Gastroesophageal sphincter (tissue), 4 donors: ENCODE results near the gene TSPEAR. TPM values are rescaled to one million over a fixed set of nuclear protein-coding genes. Genes with fewer than 3 reads are reported as not detected.

Source experiments
- ATAC-seq: fragments of 150-250 bp; one replicate; pipeline ENCODE4 v1.9.1; 2016; ENCODE audit warnings: mild to moderate bottlenecking, moderate library complexity
- H3K27ac ChIP-seq, 4 donors: fragments of 200-600 bp; sonication (generic) in 3 of 4; 1 replicate in 3 of 4; 2 replicates in 1 of 4; pipeline ENCODE4 v1.5.1; 2016 to 2019
- H3K27me3 ChIP-seq: fragments of 200-600 bp; sonication (generic); one replicate; pipeline ENCODE4 v1.5.1; 2019
- H3K36me3 ChIP-seq, 2 donors: fragments of 200-600 bp; sonication (generic); one replicate each; pipeline ENCODE4 v1.5.1; 2019; ENCODE audit warnings: control low read depth in 1 of 2
- H3K4me1 ChIP-seq, 3 donors: fragments of 200-600 bp; sonication (generic); 1 replicate in 2 of 3; 2 replicates in 1 of 3; pipeline ENCODE4 v1.5.1; 2016 to 2019; ENCODE audit warnings: control low read depth in 2 of 3
- H3K4me3 ChIP-seq, 2 donors: fragments of 200-600 bp; sonication (generic); one replicate each; pipeline ENCODE4 v1.5.1; 2019; ENCODE audit warnings: mild to moderate bottlenecking in 1 of 2, moderate library complexity in 1 of 2
- H3K9me3 ChIP-seq, 3 donors: fragments of 200-600 bp; sonication (generic); one replicate each; pipeline ENCODE4 v1.5.1; 2017 to 2019; ENCODE audit warnings: control low read depth in 2 of 3
- CTCF ChIP-seq, 4 experiments: fragments of 200-600 bp in 2 of 4; fragments of 450-650 bp in 2 of 4; sonication (generic) in 1 of 4; IDR thresholded peaks; one replicate each; pipeline ENCODE4 v1.5.1; 2017 to 2019; ENCODE audit warnings: antibody characterized with exemption in 4 of 4, mild to moderate bottlenecking in 2 of 4, moderate library complexity in 2 of 4
- EP300 ChIP-seq: sonication (generic); formaldehyde crosslinking; IDR thresholded peaks from one replicate; pipeline ENCODE4 v1.6.1; 2017; ENCODE audit warnings: antibody characterized with exemption, mild to moderate bottlenecking
- POLR2A ChIP-seq, 2 donors: fragments of 450-650 bp; IDR thresholded peaks; one replicate each; pipeline ENCODE4 v1.6.1; 2017; ENCODE audit warnings: antibody characterized with exemption in 2 of 2, mild to moderate bottlenecking in 2 of 2, moderate library complexity in 1 of 2
- POLR2AphosphoS5 ChIP-seq: sonication (generic); formaldehyde crosslinking; IDR thresholded peaks from one replicate; pipeline ENCODE4 v1.6.1; 2017; ENCODE audit warnings: antibody characterized with exemption
- WGBS, 2 donors: methylation state at CpG; one replicate each; pipeline ENCODE4 v1.1.5; 2018; ENCODE audit warnings: low coverage in 1 of 2; 5-methylcytosine and 5-hydroxymethylcytosine counted together
- total RNA-seq, 4 donors: library from RNA; depleted of rRNA; stranded (reverse); fragments of >200 nt; gene quantifications; one replicate each; pipeline ENCODE4 v1.1.0, GENCODE V29; 2016

The TSPEAR gene
- total RNA-seq, 4 donors from 2014 or later: not detected

- TF ChIP-seq POLR2A (IDR thresholded peaks at IDR 0.05) (no peak), POLR2AphosphoS5 (no peak), CTCF (IDR thresholded peaks at IDR 0.05) (no peak), EP300 (no peak)
- Histone ChIP-seq H3K27me3 (peaks cover 18% of the 10 kb centered on the region), H3K36me3 (no peaks in the 10 kb centered on the region), H3K27ac (no peak overlapping the region), H3K4me3 (no peak overlapping the region), H3K4me1 (no peaks in the 10 kb centered on the region), H3K9me3 (peaks cover 0 to 40% (median 0%) of the 10 kb centered on the region in 3 donors)
- no peak for ATAC-seq
- WGBS, 2 donors: 82 to 86% methylated on average over 1 of the region's 1 CpG
Observed at GRCh38 chr21:44542716-44543115, 168.7 kb downstream of the TSPEAR start.

- 75 to 80% methylated on average over 5 to 9 of the region's 11 CpGs for WGBS, 2 donors
- no peak for ATAC-seq
- Histone ChIP-seq H3K9me3 (peaks cover 0 to 25% (median 0%) of the 10 kb centered on the region in 3 donors), H3K36me3 (no peaks in the 10 kb centered on the region), H3K27me3 (peaks cover 17% of the 10 kb centered on the region), H3K27ac (no peak overlapping the region), H3K4me1 (no peaks in the 10 kb centered on the region), H3K4me3 (no peak overlapping the region)
- no peak for TF ChIP-seq POLR2AphosphoS5
- no peak for TF ChIP-seq CTCF (IDR thresholded peaks at IDR 0.05)
- no peak for TF ChIP-seq POLR2A (IDR thresholded peaks at IDR 0.05)
- no peak for TF ChIP-seq EP300
Observed at GRCh38 chr21:44540741-44541288, 170.6 kb downstream of the TSPEAR start.

- peaks cover 17% of the 10 kb centered on the region for H3K27me3 ChIP-seq
- TF ChIP-seq CTCF (IDR thresholded peaks at IDR 0.05) (no peak), POLR2A (IDR thresholded peaks at IDR 0.05) (no peak), POLR2AphosphoS5 (no peak), EP300 (no peak)
- ATAC-seq: no peak
- H3K9me3 ChIP-seq: peaks cover 0 to 23% (median 0%) of the 10 kb centered on the region in 3 donors
- H3K4me1 ChIP-seq: no peaks in the 10 kb centered on the region
- 54 to 63% methylated on average over 8 to 18 of the region's 21 CpGs for WGBS, 2 donors
- no peaks in the 10 kb centered on the region for H3K36me3 ChIP-seq
- H3K27ac ChIP-seq: no peak within 1 kb of the TSS
- H3K4me3 ChIP-seq: no peak within 1 kb of the TSS
Observed at GRCh38 chr21:44539991-44540666, 171.2 kb downstream of the TSPEAR start, which contains the start of gene KRTAP10-1. TSS of gene KRTAP10-1 (minus strand) at chr21:44540195. CDS start at chr21:44540150, 45 bp downstream.

- Histone ChIP-seq H3K27me3 (peaks cover 17% of the 10 kb centered on the region), H3K4me3 (no peak overlapping the region), H3K36me3 (no peaks in the 10 kb centered on the region), H3K27ac (no peak overlapping the region), H3K9me3 (peaks cover 0 to 23% (median 0%) of the 10 kb centered on the region in 3 donors), H3K4me1 (no peaks in the 10 kb centered on the region)
- no peak for ATAC-seq
- TF ChIP-seq POLR2A (IDR thresholded peaks at IDR 0.05) (no peak), EP300 (no peak)
- 72% methylated on average over 5 of the region's 14 CpGs; no CpG with 5 or more reads in 1 of the 2 donors for WGBS, 2 donors
Observed at GRCh38 chr21:44539046-44539445, 172.3 kb downstream of the TSPEAR start.

GRCh38 chr21:44537930-44538911, 173.2 kb downstream of the TSPEAR start:
- WGBS, 2 donors: 100% methylated on average over 1 of the region's 33 CpGs; no CpG with 5 or more reads in 1 of the 2 donors

More at GRCh38 chr21:44537930-44538911, 173.2 kb downstream of the TSPEAR start:
- no peak for ATAC-seq
- H3K4me1 ChIP-seq: no peaks in the 10 kb centered on the region
- H3K27me3 ChIP-seq: peaks cover 23% of the 10 kb centered on the region
- peaks cover 0 to 17% (median 0%) of the 10 kb centered on the region in 3 donors for H3K9me3 ChIP-seq
- no peak for TF ChIP-seq EP300
- TF ChIP-seq POLR2A (IDR thresholded peaks at IDR 0.05): no peak
- TF ChIP-seq POLR2AphosphoS5: no peak
- TF ChIP-seq CTCF (IDR thresholded peaks at IDR 0.05): no peak
- no peak overlapping the region for H3K4me3 ChIP-seq
- no peak overlapping the region for H3K27ac ChIP-seq
- no peaks in the 10 kb centered on the region for H3K36me3 ChIP-seq
